ENCODE measurements around the gene EDN3.

Gene EDN3, protein sequence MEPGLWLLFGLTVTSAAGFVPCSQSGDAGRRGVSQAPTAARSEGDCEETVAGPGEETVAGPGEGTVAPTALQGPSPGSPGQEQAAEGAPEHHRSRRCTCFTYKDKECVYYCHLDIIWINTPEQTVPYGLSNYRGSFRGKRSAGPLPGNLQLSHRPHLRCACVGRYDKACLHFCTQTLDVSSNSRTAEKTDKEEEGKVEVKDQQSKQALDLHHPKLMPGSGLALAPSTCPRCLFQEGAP

DNA sequence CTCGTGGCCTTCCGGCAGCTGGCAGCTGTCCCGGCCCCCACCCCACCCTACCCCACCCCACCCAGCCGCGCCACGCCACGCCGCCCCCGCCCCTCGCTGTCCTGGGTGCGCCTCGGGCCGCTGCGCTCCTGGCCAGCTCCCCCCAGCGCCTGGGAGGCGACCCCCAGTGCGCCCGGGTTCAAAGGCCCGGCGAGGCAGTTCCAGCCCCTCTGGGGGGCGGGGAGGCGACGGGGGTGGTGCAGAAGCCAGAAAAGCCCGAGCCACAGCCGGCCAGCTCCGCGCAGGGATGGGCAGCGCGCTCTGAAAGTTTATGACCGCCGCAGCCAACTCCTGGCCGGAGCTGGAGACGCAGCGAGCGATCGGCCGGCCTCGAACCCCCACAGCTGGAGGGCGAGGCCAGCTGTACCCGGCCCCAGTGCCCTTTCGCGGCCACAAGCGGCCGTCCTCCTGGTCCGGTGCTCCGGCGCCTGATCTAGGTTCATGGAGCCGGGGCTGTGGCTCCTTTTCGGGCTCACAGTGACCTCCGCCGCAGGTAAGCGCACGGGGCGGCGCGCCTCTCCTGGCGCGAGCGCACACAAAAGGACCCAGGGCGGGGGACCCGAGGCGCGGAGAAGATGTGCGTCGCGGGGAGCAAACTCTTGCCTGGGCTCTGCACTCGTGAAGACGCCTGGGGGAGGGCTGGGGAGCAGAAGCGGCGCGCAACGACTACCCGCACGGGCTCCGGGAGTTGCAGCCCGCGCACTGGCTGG lies at the start of gene EDN3:
Gene EDN3 (plus strand): TSS at position 279 of the 749 bp plus-strand sequence. CDS start 202 bp downstream, at position 481.
- no peak for DNase-seq (ENCODE audit: low spot score)

GRCh38 chr20:59253325-59253724 lies 47.1 kb upstream of the EDN3 start:
- DNase-seq (ENCODE audit: low spot score): no peak

DNA sequence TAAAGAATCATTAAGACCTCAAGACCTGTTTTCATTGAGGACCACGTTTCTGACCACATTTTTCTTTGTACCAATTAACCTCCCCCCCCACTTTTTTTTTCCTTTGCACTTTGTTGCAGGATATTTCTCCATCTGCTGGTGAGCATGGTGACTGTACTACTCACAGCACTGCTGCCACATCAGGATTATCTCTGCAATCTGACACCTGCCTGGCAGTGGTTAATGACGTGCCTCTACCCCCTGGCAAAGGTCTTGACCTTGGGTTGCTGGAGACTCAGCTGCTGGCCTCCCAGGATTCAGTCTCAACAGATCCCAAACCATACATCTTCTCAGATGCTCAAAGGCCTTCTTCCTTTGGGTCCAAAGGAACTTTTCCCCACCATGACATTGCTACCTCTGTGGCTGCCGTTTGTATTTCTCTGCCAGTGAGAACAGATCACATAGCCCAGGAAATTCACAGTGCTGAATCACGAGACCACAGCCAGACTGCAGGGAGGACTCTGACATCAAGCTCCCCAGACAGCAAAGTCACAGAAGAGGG lies 46.6 kb upstream of the EDN3 start:
- DNase-seq (ENCODE audit: low spot score): no peak

DNA sequence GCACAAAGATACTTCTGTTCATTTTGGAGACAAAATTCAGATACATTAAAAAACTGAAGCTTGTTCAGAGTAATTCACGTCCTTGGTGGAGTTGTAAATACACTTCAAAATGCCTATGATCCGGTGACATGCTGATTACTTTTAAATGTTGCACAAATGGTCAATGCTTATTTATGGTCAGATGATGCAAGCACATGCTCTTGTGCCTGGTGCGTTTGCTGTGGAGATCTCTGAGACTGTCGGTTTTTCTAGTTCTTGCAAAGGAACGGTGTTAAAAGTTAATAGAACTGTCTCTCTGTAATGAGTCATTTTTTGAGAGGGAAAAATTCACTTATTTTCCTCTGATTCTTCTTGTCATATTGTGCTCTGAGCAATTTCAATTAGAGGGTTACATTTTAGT lies 45.2 kb upstream of the EDN3 start:
- no peak for DNase-seq (ENCODE audit: low spot score)

DNA sequence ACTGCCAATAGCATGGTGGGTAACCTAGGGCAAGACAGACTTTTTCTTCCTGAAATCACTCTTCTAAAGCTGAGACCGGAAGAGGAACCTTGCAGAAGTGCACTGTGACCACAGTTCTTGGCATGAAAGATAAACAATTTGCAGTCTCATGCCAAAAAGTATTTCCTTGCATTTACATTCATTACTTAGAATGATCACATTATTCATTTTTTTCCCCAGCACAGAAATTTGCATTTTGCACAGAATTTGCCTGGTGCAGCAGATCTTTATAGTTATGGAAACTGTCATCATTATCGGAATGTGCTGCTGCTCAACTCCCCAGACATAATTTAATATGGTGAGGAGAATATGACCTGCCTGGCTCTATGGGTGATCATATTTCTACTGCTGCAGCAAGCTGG lies 42.2 kb upstream of the EDN3 start:
- DNase-seq (ENCODE audit: low spot score): no peak

GRCh38 chr20:59259946-59260345 lies 40.5 kb upstream of the EDN3 start:
- DNase-seq (ENCODE audit: low spot score): no peak

DNA sequence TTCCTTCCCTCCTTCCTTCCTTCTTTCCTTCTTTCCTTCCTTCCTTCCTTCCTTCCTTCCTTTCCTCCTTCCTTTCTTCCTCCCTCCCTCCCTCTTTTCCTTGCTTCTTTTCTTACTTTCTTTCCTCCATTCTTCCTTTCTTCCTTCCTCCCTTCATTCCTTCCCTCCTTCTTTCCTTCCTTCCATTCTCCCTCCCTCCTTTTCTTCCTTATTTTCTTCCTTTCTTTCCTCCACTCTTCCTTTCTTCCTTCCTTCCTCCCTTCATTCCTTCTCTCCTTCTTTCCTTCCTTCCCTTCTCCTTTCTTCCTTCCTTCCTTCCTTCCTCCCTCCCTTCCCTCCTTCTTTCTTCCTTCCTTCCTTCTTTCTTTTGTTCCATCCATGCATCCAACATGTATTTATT lies 35.1 kb upstream of the EDN3 start:
- no peak for DNase-seq (ENCODE audit: low spot score)

DNA sequence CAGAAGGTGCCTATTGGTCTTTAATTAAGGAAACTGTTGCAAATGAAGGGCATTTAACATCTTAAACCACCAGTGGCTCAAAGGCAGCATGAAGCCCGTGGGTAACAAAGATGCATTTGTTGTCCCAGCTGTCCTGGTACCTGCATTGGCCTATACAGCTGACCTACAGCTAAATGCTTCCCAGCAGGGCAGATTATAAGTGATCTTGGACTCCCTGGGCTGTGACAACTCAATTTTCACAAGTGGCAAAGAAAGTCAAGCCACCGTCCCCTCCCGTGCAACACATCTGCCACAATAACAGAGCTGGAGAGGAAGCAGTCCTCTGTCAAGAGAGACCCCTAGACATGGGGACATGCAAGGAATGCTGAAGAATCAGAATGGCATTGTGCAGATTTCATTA lies 31.5 kb upstream of the EDN3 start:
- no peak for DNase-seq (ENCODE audit: low spot score)

DNA sequence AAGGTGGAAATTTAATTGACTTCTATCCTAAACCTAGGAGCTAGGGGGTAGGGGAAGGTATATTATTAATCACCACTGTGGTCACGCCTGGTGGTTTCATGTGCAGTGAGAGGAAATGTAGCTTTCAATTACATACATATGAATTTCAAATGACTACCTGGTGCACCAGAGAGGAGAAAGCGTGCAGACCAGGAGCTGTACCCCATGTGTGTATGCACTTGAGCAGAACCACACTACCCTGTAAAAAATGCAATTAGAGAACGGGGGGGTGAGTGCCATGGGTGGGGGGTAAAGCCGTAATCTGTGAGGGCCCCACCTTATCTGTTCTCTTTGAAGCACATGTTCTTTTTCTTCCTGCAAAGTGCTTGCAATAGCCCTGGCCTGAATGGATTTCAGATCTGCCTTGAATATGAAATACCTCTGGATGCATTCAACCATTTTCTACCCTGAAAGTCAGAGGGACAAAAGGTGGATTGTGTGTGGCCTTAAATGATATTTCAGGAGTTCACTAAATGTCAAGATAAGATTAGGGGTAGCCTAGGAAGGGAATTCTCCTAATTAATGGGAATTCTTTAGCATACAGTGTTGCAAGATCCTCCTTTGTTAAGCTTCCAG lies 30.9 kb upstream of the EDN3 start:
- DNase-seq (ENCODE audit: low spot score): no peak

DNA sequence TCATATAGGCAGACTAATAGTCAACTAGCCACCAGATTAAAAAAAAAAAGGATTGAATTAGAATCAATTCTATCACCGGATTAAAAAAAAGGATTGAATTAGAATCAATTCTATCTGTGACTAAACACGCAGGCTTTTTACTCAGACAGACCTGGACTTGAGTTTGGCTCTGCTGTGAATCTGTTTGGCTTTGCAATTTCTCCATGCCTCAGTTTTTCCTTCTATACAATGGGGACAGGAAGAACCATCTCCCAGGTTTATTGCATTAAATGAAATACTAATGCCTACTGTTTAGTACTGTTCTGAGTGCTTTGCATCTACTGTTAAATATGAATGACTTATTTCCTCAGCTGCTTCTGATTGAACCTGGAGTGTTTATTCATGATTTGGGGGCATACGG lies 30.0 kb upstream of the EDN3 start:
- no peak for DNase-seq (ENCODE audit: low spot score)

DNA sequence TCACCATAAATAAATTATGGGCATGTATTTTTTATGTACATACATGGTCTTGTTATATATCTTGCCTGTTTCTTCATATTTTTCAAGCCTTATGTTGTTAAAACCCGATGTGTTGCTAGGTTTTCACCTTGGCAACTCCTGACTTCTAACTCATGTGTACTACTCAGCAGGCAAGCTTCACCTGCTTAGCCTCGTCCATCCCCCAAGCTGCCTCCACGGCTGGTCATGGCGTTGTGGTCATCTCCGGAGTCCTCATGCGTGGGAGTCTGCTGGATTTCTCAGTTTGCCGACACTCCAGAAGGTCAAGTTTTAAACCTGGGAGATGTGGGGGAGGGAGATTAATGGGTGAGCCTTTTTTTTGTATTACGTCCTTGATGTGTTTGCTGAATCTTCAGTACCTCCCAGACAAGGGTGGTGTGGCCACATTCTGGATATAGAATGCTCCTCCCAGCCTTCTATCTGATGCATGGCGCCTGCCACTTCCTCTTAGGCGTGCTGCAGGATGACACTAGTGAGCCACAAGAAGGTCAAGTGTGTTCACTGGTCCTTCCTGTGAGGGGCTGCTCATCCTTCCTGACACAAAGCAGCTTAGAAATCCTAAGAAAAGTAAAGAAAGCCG lies 26.6 kb upstream of the EDN3 start:
- no peak for DNase-seq (ENCODE audit: low spot score)

DNA sequence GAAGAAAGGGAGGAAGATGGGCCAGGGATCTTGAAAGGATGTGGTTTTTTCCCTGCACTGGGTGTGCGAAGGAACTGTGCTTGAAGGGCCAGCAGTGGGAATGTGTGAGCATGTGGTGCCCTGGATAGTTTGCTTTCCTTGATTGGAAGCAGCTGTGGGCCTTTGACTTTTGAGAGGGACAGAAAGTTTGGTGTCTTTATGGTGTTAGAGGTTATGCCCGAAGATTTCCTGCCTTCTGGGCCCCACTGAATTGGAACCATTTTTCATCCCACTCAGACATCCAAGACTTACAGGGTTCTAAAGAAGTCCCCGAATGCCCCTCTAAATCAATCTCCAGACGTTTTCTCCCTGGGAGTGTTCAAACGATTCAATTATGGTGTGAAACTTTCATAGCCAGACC lies 23.5 kb upstream of the EDN3 start:
- no peak for DNase-seq (ENCODE audit: low spot score)

GRCh38 chr20:59284470-59284869 lies 15.9 kb upstream of the EDN3 start:
- no peak for DNase-seq (ENCODE audit: low spot score)

DNA sequence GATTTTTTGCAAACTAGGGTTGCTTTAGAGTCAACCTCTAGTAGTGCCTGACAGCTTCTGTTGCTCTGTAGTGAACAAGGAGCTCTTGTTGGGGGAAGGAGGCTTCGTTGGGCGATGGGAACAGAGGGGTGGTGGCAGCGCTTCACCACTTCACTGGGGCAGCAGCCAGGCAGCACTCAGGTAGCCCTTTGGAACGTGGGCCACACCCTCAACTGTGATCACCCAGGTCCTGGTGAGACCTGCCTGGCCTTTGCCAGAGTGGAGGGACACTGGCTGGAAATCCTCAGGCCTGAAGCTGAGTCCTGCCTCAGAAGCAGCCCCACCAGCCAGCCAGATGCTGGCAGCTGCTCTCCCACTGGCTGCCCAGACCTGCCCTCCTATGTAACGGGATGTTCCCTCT lies 10.4 kb upstream of the EDN3 start:
- no peak for DNase-seq (ENCODE audit: low spot score)

DNA sequence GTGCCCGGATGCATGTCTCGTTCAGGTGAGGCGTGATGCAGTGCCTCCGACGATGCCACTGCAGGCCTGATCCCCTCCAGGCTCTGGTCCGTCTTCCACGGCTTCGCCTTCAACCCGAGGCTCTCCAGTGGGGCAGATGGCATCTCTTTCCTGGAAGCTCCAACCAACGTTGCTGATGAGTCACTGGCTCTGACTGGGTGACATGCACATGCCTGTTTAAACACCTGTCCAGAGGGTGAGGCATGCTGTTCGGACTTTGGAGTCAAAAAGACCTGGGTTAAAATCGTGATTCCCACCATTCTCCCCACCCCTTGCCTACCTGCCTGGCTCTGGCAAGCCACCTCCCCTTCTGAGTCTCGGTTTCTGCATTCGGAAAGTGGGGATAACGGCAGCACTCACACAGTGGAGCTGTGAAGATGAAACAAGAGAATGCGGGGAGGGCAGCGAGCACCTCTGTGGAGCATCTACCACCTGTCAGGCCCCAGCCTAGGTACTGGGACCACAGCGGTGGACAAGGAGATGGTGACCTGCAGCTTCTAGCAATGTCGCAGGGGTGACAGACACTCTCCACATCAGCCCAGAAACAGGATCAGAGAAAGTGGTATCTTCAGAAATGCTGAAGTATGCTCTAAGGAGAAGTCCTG lies 8.5 kb upstream of the EDN3 start:
- DNase-seq (ENCODE audit: low spot score): no peak

DNA sequence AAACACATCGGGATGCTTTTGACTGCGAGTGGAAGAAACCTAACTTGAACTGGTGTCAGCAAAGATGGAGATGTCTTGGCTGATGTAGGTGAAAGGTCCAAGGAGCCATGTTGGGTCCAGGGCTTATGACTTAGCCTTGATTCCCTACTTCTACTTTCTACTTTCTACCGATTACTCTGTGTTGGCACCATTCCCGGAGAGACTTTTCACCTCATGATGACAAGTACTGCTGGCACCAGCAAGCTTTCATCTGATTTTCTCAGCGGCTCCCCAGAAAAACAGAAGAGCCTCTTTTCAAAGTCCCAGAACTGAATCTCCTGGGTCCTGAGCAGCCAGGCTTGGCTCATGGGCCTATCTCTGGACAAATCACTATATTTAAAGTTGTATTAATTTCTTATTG lies 4.9 kb upstream of the EDN3 start:
- no peak for DNase-seq (ENCODE audit: low spot score)

- no peak for DNase-seq (ENCODE audit: low spot score)
Measured at GRCh38 chr20:59297686-59298085, 2.7 kb upstream of the EDN3 start.

DNA sequence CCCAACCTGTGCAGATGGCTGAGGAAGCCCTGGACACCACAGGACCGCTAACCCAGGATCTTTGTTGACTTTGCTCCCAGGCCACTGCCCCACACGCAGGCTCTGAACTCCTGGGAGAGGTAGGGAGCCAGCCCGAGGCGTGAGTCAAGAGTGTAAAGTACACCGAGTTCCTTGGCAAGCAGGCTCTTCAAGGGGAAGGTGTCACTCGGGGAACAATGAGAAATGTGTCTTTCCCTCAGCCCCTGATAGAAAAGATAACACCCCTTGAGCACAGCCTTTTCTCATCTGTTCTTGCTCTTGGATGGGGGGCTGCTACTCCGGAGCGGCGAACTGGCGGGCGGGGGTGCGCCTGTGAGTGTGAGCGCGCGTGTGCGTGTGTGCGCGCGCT lies 472 bp upstream of the EDN3 start:
- no peak for DNase-seq (ENCODE audit: low spot score)

DNA sequence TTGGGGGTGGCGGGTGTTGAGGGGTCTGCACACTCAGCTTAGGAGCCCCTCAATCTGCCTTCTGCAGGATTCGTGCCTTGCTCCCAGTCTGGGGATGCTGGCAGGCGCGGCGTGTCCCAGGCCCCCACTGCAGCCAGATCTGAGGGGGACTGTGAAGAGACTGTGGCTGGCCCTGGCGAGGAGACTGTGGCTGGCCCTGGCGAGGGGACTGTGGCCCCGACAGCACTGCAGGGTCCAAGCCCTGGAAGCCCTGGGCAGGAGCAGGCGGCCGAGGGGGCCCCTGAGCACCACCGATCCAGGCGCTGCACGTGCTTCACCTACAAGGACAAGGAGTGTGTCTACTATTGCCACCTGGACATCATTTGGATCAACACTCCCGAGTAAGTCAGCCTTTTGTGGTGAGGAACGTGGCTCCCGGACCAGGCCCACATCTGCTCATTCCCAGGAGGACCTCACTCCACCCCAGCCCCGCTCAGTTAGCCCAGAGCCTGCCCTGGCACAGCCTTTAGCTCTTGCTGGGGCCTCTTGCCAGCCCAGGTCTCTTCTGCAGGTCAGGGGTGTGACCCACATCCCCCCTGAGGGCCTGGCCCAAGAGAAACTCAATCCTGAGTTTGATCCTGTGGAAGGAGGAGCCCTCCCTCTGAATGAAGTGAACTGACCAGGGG lies 1.1 kb downstream of the EDN3 start:
- DNase-seq (ENCODE audit: low spot score): no peak

- DNase-seq (ENCODE audit: low spot score): no peak
Measured at GRCh38 chr20:59305908-59306655, 5.7 kb downstream of the EDN3 start.

DNA sequence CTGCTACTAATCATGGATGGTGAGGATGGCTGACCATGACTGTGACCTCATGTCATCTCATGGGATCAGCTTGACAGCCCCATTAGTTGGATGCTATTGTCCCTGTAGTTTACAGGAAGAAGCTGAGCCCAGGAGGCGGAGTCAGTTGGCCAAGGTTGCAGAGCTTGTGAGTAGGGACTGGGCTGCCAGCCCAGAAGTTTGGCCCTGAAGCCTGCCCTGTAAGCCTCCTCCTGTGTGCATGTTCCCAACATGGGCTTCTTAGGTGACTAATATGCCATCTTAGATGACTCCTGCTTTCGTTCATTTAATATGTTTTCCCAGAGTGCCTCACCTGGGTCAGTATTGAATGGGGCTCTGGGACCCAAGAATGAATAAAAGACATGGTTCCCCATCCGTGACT lies 6.9 kb downstream of the EDN3 start:
- no peak for DNase-seq (ENCODE audit: low spot score)

Measured in globus pallidus (tissue), 1 donor.